Motor neuron (in vitro differentiated cells): ENCODE data around the gene CRIP2. TPM values are rescaled to one million over a fixed set of nuclear protein-coding genes. Genes with fewer than 3 reads are reported as not detected.

Experiments used
- ATAC-seq, 8 experiments: fragments of 200-7000 bp; cut with Tn5 transposase; replicated peaks in 6 of 8; 2 replicates each; pipeline ENCODE4 v1.8.0; 2021; ENCODE audit warnings: mild to moderate bottlenecking in 8 of 8, moderate library complexity in 8 of 8
- H3K27ac ChIP-seq, 2 donors: fragments of 250-450 bp; sonication (Bioruptor Pico); 2 replicates each; pipeline ENCODE4 v1.9.0; 2021; ENCODE audit warnings: antibody characterized with exemption in 2 of 2, mild to moderate bottlenecking in 2 of 2, moderate library complexity in 1 of 2
- H3K4me1 ChIP-seq, 2 donors: fragments of 250-450 bp; sonication (Bioruptor Pico); replicated peaks in 1 of 2; 2 replicates each; pipeline ENCODE4 v1.6.1; 2021; ENCODE audit warnings: antibody characterized with exemption in 2 of 2, mild to moderate bottlenecking in 2 of 2, moderate library complexity in 1 of 2
- H3K4me3 ChIP-seq, 5 donors: fragments of 250-450 bp; sonication (Bioruptor Pico); 2 replicates each; pipeline ENCODE4 v1.9.0; 2021; ENCODE audit warnings: antibody characterized with exemption in 5 of 5, mild to moderate bottlenecking in 5 of 5, moderate library complexity in 4 of 5
- WGBS, 10 experiments: fragments of 450-650 bp; shearing (Covaris generic); methylation state at CpG; one replicate each; pipeline ENCODE4 v1.0.0; 2022; 5-methylcytosine and 5-hydroxymethylcytosine counted together
- in situ Hi-C, 9 experiments: fragments of 400-800 bp; cut with MboI; loops; one replicate each; pipeline ENCODE4 v1.15.0; 2021; ENCODE audit warnings: low sequenced_read_pairs in 9 of 9, low pct_unique_long_range_greater_than_20kb in 2 of 9; ENCODE audit not compliant: unreplicated experiment in 9 of 9
- total RNA-seq, 8 experiments: library from RNA; unstranded; fragments of 300-600 nt; gene quantifications; 2 replicates each; pipeline versions ENCODE4 v1.2.3 to v1.2.4, GENCODE V29; 2022

The CRIP2 gene
- total RNA-seq, 8 experiments from 2014 or later = 9.5 to 194 (median 55.0) TPM

DNA sequence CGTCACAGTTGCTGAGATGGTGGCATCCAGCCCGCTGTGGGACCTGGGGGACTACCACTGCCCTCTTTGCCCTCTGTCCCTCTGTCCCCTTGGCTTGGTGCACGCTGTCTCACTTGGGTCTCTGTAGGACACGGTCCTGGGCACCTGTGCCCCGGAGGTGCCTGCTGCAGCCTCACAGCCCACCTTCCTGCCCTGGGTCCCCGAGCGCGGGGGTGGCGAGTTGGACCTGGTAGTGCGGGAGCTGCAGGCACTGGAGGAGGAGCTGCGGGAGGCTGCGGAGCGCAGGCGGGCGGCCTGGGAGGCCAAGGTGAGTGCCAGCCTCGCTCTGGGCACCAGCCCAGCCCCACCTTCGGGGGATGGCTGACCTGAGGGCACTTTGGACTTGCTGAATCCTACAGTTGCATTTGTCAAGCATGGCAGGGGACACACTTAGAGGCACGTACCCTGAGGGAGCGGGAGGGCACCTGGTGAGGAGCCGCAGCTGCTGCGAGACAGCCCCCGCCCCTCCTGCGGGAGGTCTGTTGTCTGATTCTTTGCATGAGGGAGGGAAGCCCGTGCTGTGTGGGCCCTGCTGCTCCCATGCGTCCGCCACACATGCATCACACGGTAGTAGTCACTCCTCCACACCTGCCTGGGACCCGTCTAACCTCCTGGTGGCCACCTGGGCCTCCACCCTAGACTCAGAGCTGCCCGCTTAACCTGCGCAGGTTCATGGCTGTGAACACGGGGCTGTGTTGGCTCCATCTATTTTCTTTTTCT, 23.2 kb downstream of the CRIP2 start:
- Histone ChIP-seq H3K4me3 (no peak overlapping the region), H3K4me1 (peaks cover 5 to 9% of the 10 kb centered on the region in 2 donors), H3K27ac (no peak overlapping the region)
- 30 to 100% (median 90%) methylated on average over 2 to 3 of the region's 31 CpGs; no CpG with 5 or more reads in 3 of the 10 experiments for WGBS, 10 experiments
- in situ Hi-C loops = no loop called here
- no peak for ATAC-seq

DNA sequence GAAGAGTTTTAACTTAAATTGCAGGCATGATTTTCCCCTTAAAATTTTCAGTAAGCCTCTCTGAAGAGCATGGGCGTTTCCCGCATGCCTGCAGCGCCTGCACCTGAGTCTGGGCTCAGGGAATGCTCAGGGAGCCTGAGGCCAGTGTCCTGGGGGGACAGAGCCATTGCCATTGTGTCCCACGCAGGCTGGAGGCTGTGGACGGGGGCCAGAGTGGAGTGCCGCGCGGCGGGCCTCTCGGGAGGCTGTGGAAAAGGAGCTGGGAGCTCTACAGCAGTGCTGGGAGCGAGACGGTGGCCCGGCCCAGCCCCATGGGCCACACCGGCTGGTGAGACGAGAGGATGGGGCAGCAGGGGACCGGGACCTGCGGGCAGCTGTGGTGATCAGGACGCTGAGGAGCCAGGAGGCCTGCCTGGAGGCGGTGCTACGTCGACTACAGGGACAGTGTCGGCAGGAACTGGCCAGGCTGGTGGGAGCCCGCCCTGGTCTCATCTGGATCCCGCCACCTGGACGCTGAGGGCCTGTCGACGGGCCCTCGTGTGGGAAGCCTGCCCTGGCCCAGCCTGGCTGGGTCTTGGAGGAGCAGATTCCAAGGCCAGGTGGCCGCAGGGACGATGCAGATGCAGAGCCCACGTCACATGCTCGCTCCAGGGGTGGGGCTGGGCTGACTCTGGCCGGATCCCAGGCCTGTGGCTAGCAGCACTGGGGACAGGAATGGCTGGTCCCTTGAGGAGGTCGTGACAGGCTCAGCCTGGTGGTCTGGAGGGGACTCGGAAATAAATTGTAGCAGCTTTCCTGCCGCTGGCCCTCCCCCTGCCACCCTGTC, 24.0 kb downstream of the CRIP2 start:
- Histone ChIP-seq H3K27ac (peak overlapping the region; percentile 4 to 66), H3K4me3 (no peak overlapping the region), H3K4me1 (peaks cover 5 to 9% of the 10 kb centered on the region in 2 donors)
- ATAC-seq = peak in 7 of 8 experiments; percentile 20 to 60 (median 43)
- in situ Hi-C loops = no loop called here
- WGBS, 10 experiments = 62 to 100% (median 87%) methylated on average over 1 to 16 of the region's 36 CpGs; no CpG with 5 or more reads in 3 of the 10 experiments

GRCh38 chr14:105499256-105500035, 24.8 kb downstream of the CRIP2 start:
- peak in 6 of 8 experiments; percentile 43 to 82 (median 68) for ATAC-seq
- Histone ChIP-seq H3K4me1 (peaks cover 5 to 9% of the 10 kb centered on the region in 2 donors), H3K27ac (peak overlapping the region; percentile 4 to 66), H3K4me3 (no peak overlapping the region)
- in situ Hi-C loops = no loop called here
- 35 to 100% methylated on average over 1 to 4 of the region's 27 CpGs; no CpG with 5 or more reads in 8 of the 10 experiments for WGBS, 10 experiments

DNA sequence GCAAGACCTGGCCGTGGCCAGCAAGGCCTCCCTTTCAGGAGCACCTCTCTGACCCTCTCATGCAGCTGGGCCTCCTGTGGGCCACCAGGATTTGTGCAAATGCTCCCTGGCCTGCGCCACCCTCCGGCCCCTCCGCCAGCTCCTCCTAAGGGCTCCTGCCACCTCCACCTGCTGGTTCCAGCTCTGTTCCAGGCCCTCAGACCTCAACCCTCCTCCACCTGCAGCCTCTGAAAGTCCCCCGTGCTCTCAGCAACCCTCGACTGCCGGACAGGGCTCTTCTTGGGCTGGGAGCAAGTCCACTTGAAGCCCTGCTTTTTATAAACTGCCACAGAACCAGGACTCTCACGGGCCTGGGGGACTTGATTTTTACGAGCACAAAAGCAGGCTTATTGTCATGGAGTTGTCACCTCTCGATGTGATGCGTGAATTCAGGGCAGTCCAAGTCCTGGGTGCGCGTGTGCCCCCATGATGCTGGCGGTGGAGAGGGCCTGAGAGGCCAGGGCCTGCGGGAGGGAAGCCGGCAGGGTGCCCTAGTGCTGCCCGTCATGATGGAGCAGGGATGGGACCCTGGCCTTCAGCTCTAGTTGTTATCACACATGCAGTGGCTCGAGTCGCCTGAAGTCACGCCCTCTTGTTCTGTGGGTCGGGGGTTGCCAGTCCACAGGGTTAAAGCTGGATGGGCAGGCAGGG, 25.6 kb downstream of the CRIP2 start:
- H3K4me3 ChIP-seq = no peak overlapping the region
- 59 to 100% (median 76%) methylated on average over 2 to 8 of the region's 21 CpGs; no CpG with 5 or more reads in 5 of the 10 experiments for WGBS, 10 experiments
- ATAC-seq = no peak
- no peak overlapping the region for H3K27ac ChIP-seq
- in situ Hi-C loops = no loop called here
- H3K4me1 ChIP-seq = peaks cover 5 to 9% of the 10 kb centered on the region in 2 donors

GRCh38 chr14:105500726-105501101, 26.1 kb downstream of the CRIP2 start:
- WGBS, 10 experiments = 40 to 100% (median 75%) methylated on average over 1 to 8 of the region's 10 CpGs; no CpG with 5 or more reads in 4 of the 10 experiments
- ATAC-seq = no peak
- Histone ChIP-seq H3K27ac (no peak overlapping the region), H3K4me3 (no peak overlapping the region), H3K4me1 (peaks cover 5 to 9% of the 10 kb centered on the region in 2 donors)
- in situ Hi-C loops = no loop called here

DNA sequence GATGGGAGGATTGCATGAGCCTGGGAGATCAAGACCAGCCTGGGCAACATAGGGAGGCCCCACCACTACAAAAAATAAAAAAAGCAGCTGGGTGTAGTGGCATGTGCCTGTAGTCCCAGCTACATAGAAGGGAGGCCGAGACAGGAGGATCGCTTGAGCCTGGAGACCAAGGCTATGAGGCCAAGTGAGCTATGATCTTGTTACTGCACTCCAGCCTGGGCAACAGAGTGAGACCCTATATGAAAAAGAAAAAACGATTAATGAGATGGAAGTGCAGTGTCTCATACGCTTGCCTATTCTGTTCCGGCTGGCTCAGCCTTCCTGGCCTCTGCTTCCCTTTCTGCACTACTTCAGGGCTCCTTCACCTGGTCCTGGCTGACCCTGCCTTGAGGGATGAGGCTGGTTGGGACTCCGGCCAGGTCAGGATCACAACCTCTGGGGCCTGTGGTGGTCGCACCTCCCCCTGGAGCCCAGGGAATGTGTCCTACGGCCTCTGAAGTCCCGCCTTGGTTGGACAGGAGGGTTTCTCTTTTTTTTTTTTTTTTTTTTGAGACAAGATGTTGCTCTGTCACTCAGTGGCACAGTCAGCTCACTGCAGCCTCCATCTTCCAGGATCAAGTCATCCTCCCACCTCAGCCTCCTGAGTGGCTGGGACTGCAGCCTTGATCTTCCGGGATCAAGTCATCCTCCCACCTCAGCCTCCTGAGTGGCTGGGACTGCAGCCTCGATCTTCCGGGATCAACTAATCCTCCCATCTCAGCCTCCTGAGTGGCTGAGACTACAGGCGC, 27.1 kb downstream of the CRIP2 start:
- Histone ChIP-seq H3K4me1 (peaks cover 5 to 9% of the 10 kb centered on the region in 2 donors), H3K4me3 (no peak overlapping the region), H3K27ac (no peak overlapping the region)
- in situ Hi-C loops = no loop called here
- no peak for ATAC-seq
- WGBS, 10 experiments = 65 to 100% (median 98%) methylated on average over 1 to 8 of the region's 13 CpGs; no CpG with 5 or more reads in 1 of the 10 experiments

DNA sequence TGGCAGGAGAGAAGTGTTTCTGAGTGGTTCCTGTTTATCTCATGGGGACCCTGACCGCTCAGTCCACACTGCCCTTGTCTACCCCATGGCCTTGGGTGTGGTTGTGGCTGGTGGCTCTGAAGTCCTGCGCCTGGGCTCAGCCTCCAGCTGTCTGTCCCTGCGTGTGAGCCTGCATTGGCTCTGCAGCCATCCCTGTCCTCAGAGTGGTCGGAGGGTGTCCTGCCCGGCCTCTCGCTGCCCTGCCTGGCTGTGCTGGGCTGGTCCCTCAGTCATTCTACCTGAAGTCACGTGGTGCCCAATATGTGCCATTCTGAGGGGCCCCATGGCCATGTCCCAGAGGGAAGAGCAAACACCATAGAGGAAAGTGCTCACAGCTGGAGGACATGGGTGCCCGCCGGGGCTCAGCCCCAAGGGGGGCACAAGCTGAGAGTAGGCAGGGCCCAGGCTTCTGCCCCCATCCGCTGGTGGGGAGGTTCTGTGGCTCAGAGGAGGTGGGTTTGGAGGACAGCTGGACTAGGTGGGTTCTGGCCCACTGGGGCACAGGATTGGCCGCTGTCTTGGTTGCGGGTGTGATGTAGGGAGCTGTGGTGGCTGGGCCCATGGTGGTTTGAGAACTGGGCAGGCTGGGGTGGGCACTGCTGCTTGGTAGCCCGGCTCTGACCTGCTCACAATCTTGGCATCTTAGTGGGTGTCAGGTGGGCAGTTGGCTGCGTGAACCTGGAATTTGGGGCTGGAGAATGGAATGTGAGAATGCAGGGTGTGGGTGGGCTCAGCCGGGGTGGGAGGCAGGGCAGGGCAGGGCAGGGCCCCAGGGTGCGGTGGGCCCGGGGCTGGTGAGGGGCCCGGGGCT, 28.1 kb downstream of the CRIP2 start:
- no peak overlapping the region for H3K27ac ChIP-seq
- H3K4me3 ChIP-seq = no peak overlapping the region
- 62 to 82% (median 82%) methylated on average over 4 to 6 of the region's 18 CpGs; no CpG with 5 or more reads in 7 of the 10 experiments for WGBS, 10 experiments
- ATAC-seq = no peak
- in situ Hi-C loops = no loop called here
- H3K4me1 ChIP-seq = peaks cover 5 to 9% of the 10 kb centered on the region in 2 donors

- in situ Hi-C loops = no loop called here
- 60% methylated on average over 1 of the region's 7 CpGs; no CpG with 5 or more reads in 9 of the 10 experiments for WGBS, 10 experiments
- no peak for ATAC-seq
- Histone ChIP-seq H3K4me3 (no peak overlapping the region), H3K4me1 (peaks cover 5 to 9% of the 10 kb centered on the region in 2 donors), H3K27ac (no peak overlapping the region)
These were observed 28.6 kb downstream of the CRIP2 start for GRCh38 chr14:105503296-105503640.

GRCh38 chr14:105503935-105504692, 29.5 kb downstream of the CRIP2 start:
- no peak overlapping the region for H3K4me3 ChIP-seq
- no peak for ATAC-seq
- H3K4me1 ChIP-seq = peaks cover 5 to 6% of the 10 kb centered on the region in 2 donors
- in situ Hi-C loops = no loop called here
- 22 to 85% (median 58%) methylated on average over 3 to 5 of the region's 29 CpGs; no CpG with 5 or more reads in 6 of the 10 experiments for WGBS, 10 experiments
- no peak overlapping the region for H3K27ac ChIP-seq

- H3K27ac ChIP-seq = no peak overlapping the region
- in situ Hi-C loops = no loop called here
- ATAC-seq = no peak
- no peak overlapping the region for H3K4me3 ChIP-seq
- WGBS, 10 experiments = 65 to 94% (median 86%) methylated on average over 2 to 9 of the region's 16 CpGs; no CpG with 5 or more reads in 6 of the 10 experiments
- no peaks in the 10 kb centered on the region for H3K4me1 ChIP-seq
These were observed 30.5 kb downstream of the CRIP2 start for GRCh38 chr14:105505101-105505500.
